Neural cell (in vitro differentiated cells): ENCODE data around the gene NUTM2G.
"Not testable (repeated sequence)": the region's sequence is repeated elsewhere in the genome, so short reads cannot be mapped to it uniquely, and the experiment has no call there.

ENCODE experiments used
- CTCF ChIP-seq: fragments of 450-650 bp; IDR thresholded peaks from 2 replicates; pipeline ENCODE4 v1.5.1; 2014; ENCODE audit warnings: antibody characterized with exemption, mild to moderate bottlenecking, moderate library complexity; ENCODE audit not compliant: poor library complexity, severe bottlenecking
- EP300 ChIP-seq: fragments of 450-650 bp; conservative IDR thresholded peaks from 2 replicates; pipeline ENCODE4 v1.6.1; 2014; ENCODE audit warnings: antibody characterized with exemption, mild to moderate bottlenecking, moderate library complexity; ENCODE audit not compliant: poor library complexity, severe bottlenecking
- EZH2 ChIP-seq: fragments of 200-600, 300-800 bp; shearing (Covaris generic), sonication (generic); IDR thresholded peaks from 2 replicates; pipeline ENCODE4 v1.6.1; 2014; ENCODE audit warnings: antibody characterized with exemption, low read length, borderline replicate concordance, mild to moderate bottlenecking; ENCODE audit not compliant: insufficient read depth, poor library complexity, severe bottlenecking
- MXI1 ChIP-seq: fragments of 450-650 bp; conservative IDR thresholded peaks from 2 replicates; pipeline ENCODE4 v1.6.1; 2014; ENCODE audit warnings: antibody characterized with exemption, mild to moderate bottlenecking; ENCODE audit not compliant: poor library complexity, severe bottlenecking
- POLR2AphosphoS5 ChIP-seq: IDR thresholded peaks from 2 replicates; pipeline ENCODE4 v1.6.1; 2012
- RAD21 ChIP-seq: fragments of 450-650 bp; conservative IDR thresholded peaks from 2 replicates; pipeline ENCODE4 v1.6.1; 2014; ENCODE audit warnings: antibody characterized with exemption, mild to moderate bottlenecking, moderate library complexity
- REST ChIP-seq: IDR thresholded peaks from 2 replicates; pipeline ENCODE4 v1.6.1; 2012; ENCODE audit warnings: borderline replicate concordance
- SMC3 ChIP-seq: fragments of 450-650 bp; conservative IDR thresholded peaks from 2 replicates; pipeline ENCODE4 v1.6.1; 2014; ENCODE audit warnings: antibody characterized with exemption, mild to moderate bottlenecking, moderate library complexity; ENCODE audit not compliant: poor library complexity
- TAF1 ChIP-seq: IDR thresholded peaks from 2 replicates; pipeline ENCODE4 v1.6.1; 2012; ENCODE audit warnings: low read depth

DNA sequence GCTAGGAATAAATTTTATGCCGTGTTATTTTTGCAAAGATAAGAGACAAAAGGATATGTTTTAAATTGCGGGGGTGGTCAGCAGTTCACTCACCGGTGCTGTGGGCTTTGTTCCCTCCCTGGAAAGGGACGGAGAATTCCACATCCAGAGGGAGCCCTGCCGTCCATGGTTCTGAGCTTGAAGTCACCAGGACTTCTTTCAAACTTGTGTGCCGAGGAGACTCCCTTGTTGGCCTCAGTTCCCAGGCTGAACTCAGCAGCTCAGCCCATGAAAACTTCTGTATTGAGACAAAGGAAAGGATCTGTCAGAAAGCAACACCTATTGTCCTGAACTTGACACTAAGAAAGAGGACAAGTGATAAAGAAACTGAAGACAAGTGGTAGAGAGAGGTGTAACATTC lies 10.1 kb upstream of the NUTM2G start:
- not testable (repeated sequence) for TF ChIP-seq CTCF, EZH2, TAF1, RAD21, SMC3, REST, EP300, MXI1, POLR2AphosphoS5
